K562 (cell line): ENCODE measurements around the gene SEC61A1. TPM values are rescaled to one million over a fixed set of nuclear protein-coding genes. Genes with fewer than 3 reads are reported as not detected.

ENCODE experiments used
- ATF7 ChIP-seq: fragments of 450-650 bp; IDR thresholded peaks from 2 replicates; pipeline ENCODE4 v1.7.1; 2014; ENCODE audit warnings: mild to moderate bottlenecking, moderate library complexity
- CEBPG ChIP-seq, 3 experiments: fragments of 200-800 bp in 1 of 3; sonication (Bioruptor generic) in 1 of 3; sonication (generic) in 1 of 3; formaldehyde crosslinking in 1 of 3; IDR thresholded peaks in 2 of 3; conservative IDR thresholded peaks in 1 of 3; 2 replicates each; pipeline versions ENCODE4 v1.6.1 to v1.8.0; 2016 to 2022; ENCODE audit warnings: missing compliant biosample characterization in 2 of 3, missing genetic modification characterization in 2 of 3, mild to moderate bottlenecking in 1 of 3, missing genetic modification reagents in 1 of 3
- CTBP1 ChIP-seq: fragments of 450-650 bp; IDR thresholded peaks from 2 replicates; pipeline ENCODE4 v1.6.1; 2016; ENCODE audit warnings: borderline replicate concordance
- JUND ChIP-seq, 2 experiments: IDR thresholded peaks; 2 replicates in 1 of 2; 3 replicates in 1 of 2; pipeline ENCODE4 v1.6.1; 2011; ENCODE audit warnings: borderline replicate concordance in 2 of 2, low read depth in 2 of 2, low read length in 2 of 2, improper control_type of control experiment in 1 of 2, missing biosample characterization in 1 of 2, missing genetic modification characterization in 1 of 2, missing genetic modification reagents in 1 of 2
- NKRF ChIP-seq: fragments of 450-650 bp; IDR thresholded peaks from 2 replicates; pipeline ENCODE4 v1.6.1; 2016; ENCODE audit warnings: borderline replicate concordance
- ZNF507 ChIP-seq: conservative IDR thresholded peaks from 2 replicates; pipeline ENCODE4 v1.6.1; 2017; ENCODE audit warnings: missing genetic modification characterization, missing compliant biosample characterization
- polyA plus RNA-seq, 8 experiments: library from polyadenylated mRNA; depleted of rRNA in 4 of 8; stranded (reverse) in 5 of 8; unstranded in 3 of 8; fragments of >200 nt; fragmentation: Nextera tagmentation in 2 of 8; fragmentation: Illumina TruSeq in 1 of 8; extraction: Ambion mirVana in 2 of 8; extraction: Trizol in 1 of 8; gene quantifications; 2 replicates each; pipeline versions ENCODE4 v1.2.1 to v1.2.3, GENCODE V29; 2011 to 2014; ENCODE audit warnings: inconsistent platforms in 1 of 8, missing spikeins in 1 of 8
- total RNA-seq, 7 experiments: library from RNA; depleted of rRNA in 6 of 7; stranded (reverse); fragments of >200 nt in 6 of 7; fragmentation: Illumina TruSeq in 2 of 7; extraction: Trizol in 2 of 7; gene quantifications; 2 replicates each; pipeline versions ENCODE4 v1.2.1 to v1.2.3, GENCODE V29; 2011 to 2021; ENCODE audit warnings: low replicate concordance in 1 of 7
- TF ChIP-seq, protein P1 (sequence below), 2 experiments: fragments of 450-650 bp in 1 of 2; sonication (generic) in 1 of 2; formaldehyde crosslinking in 1 of 2; IDR thresholded peaks in 1 of 2; conservative IDR thresholded peaks in 1 of 2; 2 replicates each; pipeline versions ENCODE4 v1.6.1 to v1.8.1; 2016 to 2023; ENCODE audit warnings: mild to moderate bottlenecking in 2 of 2, moderate library complexity in 2 of 2, inconsistent platforms in 1 of 2, missing genetic modification reagents in 1 of 2

Gene SEC61A1
- total and polyA plus RNA-seq, 9 of the 15 experiments (the other 6 are each of a cell fraction or from before 2014, with no cell fraction given): 1.9 to 140 (median 79.1) TPM

GRCh38 chr3:128051459-128051836, 789 bp upstream of the SEC61A1 start (continued):
- TF ChIP-seq CEBPG (CRISPR knock-in tag; IDR thresholded peaks at IDR 0.05) (peak; percentile 48; the same call in 1 of the 2 replicates), CEBPG (tag; conservative IDR thresholded peaks at IDR 0.05 in 1 of 2, IDR thresholded peaks at IDR 0.05 in 1 of 2) (peak; percentile 9 to 39; a peak in 1 of 4 replicates), CTBP1 (0 out of 2 replicates have a peak, but pooled peaks have one; percentile 37), ATF7 (peak; percentile 84), NKRF (peak; percentile 50; the same call in 1 of the 2 replicates), JUND (IDR thresholded peaks at IDR 0.05; ENCODE audit: borderline replicate concordance, low read depth, low read length) (no peak), JUND (tag; IDR thresholded peaks at IDR 0.05; ENCODE audit: borderline replicate concordance, low read depth, low read length) (0 out of 3 replicates have a peak, but pooled peaks have one; percentile 2), ZNF507 (tag) (no peak)
- TF ChIP-seq, protein P1, sequence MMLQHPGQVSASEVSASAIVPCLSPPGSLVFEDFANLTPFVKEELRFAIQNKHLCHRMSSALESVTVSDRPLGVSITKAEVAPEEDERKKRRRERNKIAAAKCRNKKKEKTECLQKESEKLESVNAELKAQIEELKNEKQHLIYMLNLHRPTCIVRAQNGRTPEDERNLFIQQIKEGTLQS (IDR thresholded peaks at IDR 0.05): peak; percentile 81
- TF ChIP-seq, protein P1 (CRISPR knock-in tag; conservative IDR thresholded peaks at IDR 0.05): no peak
